GM12892 (cell line): ENCODE data around the gene CFAP20DC.
"Not testable (repeated sequence)": the region's sequence is repeated elsewhere in the genome, so short reads cannot be mapped to it uniquely, and the experiment has no call there.

Experiments
- DNase-seq: peaks from one replicate; pipeline ENCODE4 v3.0.0; 2011; ENCODE audit not compliant: insufficient read length
- FAIRE-seq: peaks from 2 replicates; lab custom pipeline; 2011; peaks lifted over from hg19 to GRCh38; lab: Jason Lieb, UNC
- POLR2A ChIP-seq: IDR thresholded peaks from 2 replicates; pipeline ENCODE4 v1.6.1; 2011; ENCODE audit warnings: low read depth, low read length, control low read depth
- POLR2AphosphoS5 ChIP-seq: IDR thresholded peaks from 2 replicates; pipeline ENCODE4 v1.6.1; 2011; ENCODE audit warnings: low read depth, low read length, control low read depth
- TAF1 ChIP-seq: IDR thresholded peaks from 2 replicates; pipeline ENCODE4 v1.6.1; 2011; ENCODE audit warnings: low read depth, mild to moderate bottlenecking, control low read depth, low read length, borderline replicate concordance

Gene CFAP20DC

DNA sequence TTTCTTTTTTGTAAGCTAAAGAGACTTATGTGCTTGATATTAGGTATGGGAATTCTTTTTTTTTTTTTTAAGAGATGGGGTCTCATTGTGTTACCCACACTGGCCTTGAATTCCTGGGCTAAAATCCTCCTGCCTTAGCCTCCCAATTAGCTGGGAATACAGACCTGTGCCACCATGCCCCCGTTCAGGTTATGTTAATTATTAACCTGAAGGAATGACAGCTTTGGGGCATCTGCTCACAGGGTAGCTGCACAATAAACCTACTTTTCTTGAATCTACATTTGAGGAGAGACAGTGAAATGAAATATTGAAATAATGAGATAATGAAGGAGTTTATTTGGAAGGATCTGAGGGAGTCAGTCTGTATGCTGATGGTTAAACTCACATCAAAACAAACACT, 225.0 kb downstream of the CFAP20DC start:
- TF ChIP-seq TAF1 = no peak
- no peak for TF ChIP-seq POLR2AphosphoS5
- no peak for TF ChIP-seq POLR2A
- no peak for FAIRE-seq
- DNase-seq = no peak

DNA sequence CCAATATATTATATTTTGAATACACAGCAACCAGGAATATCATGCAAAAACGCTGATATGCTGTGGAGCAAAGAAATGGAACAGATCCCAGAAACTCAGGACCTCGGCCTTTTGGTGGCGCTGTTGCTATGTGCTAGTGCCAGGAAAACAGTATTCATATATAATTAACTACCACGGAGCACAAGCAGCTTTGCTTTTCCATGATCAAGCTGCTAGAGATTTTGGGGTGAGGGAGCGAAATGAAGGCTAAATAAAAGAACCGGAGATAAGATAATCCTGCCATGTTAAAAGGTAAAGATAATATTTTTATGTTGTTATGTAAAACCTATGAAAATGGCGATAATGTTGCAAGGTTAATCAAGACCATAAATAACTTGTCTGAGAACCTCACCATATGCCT, 225.5 kb downstream of the CFAP20DC start:
- TF ChIP-seq POLR2A = no peak
- no peak for TF ChIP-seq TAF1
- no peak for TF ChIP-seq POLR2AphosphoS5
- DNase-seq (no peak), FAIRE-seq (no peak)

DNA sequence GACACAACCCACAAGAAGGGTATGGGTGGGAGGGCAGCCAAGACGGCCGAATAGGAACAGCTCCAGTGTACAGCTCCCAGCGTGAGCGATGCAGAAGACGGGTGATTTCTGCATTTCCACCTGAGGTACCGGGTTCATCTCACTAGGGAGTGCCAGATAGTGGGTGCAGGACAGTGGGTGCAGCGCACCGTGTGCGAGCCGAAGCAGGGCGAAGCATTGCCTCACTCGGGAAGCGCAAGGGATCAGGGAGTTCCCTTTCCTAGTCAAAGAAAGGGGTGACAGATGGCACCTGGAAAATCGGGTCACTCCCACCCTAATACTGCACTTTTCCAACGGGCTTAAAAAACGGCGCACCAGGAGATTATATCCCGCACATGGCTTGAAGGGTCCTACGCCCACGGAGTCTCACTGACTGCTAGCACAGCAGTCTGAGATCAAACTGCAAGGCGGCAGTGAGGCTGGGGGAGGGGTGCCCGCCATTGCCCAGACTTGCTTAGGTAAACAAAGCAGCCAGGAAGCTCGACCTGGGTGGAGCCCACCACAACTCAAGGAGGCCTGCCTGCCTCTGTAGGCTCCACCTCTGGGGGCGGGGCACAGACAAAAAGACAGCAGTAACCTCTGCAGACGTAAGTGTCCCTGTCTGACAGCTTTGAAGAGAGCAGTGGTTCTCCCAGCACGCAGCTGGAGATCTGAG, 243.1 kb downstream of the CFAP20DC start:
- DNase-seq, FAIRE-seq: not testable (repeated sequence)

- TF ChIP-seq POLR2A (no peak), TAF1 (no peak), POLR2AphosphoS5 (no peak)
- FAIRE-seq (no peak), DNase-seq (no peak)
Observed at GRCh38 chr3:58804914-58805313, 244.9 kb downstream of the CFAP20DC start.

GRCh38 chr3:58801541-58801940, 248.3 kb downstream of the CFAP20DC start:
- FAIRE-seq (no peak), DNase-seq (no peak)
- no peak for TF ChIP-seq POLR2AphosphoS5

DNA sequence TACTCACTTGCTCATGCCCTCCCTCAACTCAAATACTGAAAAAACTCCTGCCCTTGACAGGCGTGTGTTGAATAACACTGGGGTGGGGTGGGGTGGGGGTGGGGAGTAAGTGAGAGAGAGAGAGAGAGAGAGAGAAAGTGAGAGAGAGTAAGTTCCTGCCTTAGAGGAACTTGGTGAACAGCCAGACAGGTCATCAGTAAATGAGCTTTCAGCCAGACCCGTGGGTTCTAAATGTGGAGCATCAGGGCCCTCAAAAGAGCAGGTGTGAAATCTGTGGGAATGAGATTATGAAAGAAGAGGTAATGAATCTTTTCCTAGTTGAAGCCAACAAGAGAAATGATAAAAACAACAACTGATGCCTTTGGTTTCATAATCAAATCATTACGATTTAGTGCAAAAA, 248.9 kb downstream of the CFAP20DC start:
- TF ChIP-seq TAF1 = no peak
- FAIRE-seq (no peak), DNase-seq (no peak)

DNA sequence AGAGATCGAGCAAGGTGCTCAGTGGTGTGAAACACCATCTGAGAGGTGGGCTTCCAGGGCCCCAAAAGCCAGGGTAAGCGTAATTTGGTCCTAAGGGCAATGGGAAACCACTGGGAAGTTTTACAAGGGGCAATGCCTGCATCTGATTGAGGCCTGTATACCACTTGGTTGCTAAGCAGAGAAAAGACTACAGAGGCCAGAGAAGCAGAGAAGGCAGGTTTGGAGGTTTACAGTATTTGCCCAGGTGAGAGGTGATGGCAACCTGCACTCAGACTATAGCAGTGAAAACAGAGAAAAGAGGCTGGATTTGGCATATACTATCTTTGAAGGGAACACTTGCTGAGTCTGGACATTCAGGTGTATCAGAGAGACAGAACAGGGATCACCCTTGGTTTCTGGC, 249.8 kb downstream of the CFAP20DC start:
- TF ChIP-seq TAF1 = no peak
- TF ChIP-seq POLR2AphosphoS5 = no peak
- no peak for TF ChIP-seq POLR2A
- DNase-seq (no peak), FAIRE-seq (no peak)

GRCh38 chr3:58799271-58799670, 250.6 kb downstream of the CFAP20DC start:
- FAIRE-seq (no peak), DNase-seq (no peak)
- no peak for TF ChIP-seq TAF1
- TF ChIP-seq POLR2A = no peak
- no peak for TF ChIP-seq POLR2AphosphoS5

- TF ChIP-seq POLR2A (no peak), POLR2AphosphoS5 (no peak), TAF1 (no peak)
- DNase-seq = no peak
- no peak for FAIRE-seq
Observed at GRCh38 chr3:58798312-58798711, 251.5 kb downstream of the CFAP20DC start.

GRCh38 chr3:58794750-58795149, 255.1 kb downstream of the CFAP20DC start:
- no peak for DNase-seq
- TF ChIP-seq POLR2A (no peak), TAF1 (no peak), POLR2AphosphoS5 (no peak)
- FAIRE-seq = no peak

- TF ChIP-seq TAF1 (no peak), POLR2A (no peak), POLR2AphosphoS5 (no peak)
- FAIRE-seq = no peak
Observed at GRCh38 chr3:58793938-58794337, 255.9 kb downstream of the CFAP20DC start.

DNA sequence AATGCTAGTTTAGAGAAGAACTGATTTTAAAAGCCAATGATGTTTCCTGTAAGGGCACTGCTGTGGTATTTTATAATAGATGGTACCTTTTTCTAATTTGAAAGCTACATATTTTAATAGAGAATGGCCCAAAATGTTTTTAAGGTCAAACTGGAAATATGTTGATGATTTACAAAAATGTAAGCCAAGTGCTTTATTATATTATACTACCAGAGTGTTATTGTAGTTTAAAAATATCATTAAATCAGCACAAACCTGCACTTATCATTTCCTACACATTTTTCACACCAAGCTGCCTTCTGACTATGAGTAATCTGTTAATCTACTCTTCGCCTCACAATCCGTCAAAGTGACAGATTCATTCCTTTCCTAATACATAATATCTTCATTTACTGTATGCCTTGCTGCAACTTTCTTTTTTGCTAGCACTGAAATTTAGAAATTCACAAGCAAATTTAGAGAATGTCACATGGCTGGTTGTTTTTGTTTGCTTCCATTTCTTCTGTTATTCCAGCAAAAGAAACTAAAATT, 256.8 kb downstream of the CFAP20DC start:
- TF ChIP-seq POLR2AphosphoS5 = no peak
- no peak for TF ChIP-seq POLR2A
- no peak for TF ChIP-seq TAF1
- FAIRE-seq (no peak), DNase-seq (no peak)

More at GRCh38 chr3:58793938-58794337, 255.9 kb downstream of the CFAP20DC start:
- DNase-seq = no peak

DNA sequence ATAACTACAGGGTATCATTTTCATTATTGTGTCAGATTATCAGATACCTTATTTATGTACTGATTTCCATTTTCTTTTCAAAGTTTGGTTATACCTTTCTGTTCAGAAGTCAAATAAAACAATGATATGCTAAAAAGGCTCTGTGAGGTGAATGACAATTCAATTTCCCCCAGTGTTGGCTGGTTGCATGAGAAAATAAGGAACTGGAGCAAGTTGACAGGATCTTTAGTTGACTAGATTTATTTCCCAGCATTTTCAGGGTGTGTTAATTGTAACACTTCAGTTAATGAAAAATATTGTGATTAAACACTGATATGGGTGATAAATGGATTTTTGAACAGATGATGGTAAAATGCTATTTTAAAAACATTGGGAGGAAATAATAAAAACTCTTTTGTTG, 260.4 kb downstream of the CFAP20DC start:
- DNase-seq (no peak), FAIRE-seq (no peak)
- TF ChIP-seq POLR2AphosphoS5 = no peak
